HG03103 (cell line): ENCODE measurements around the gene ZNF382.
"Not testable (repeated sequence)": the region's sequence is repeated elsewhere in the genome, so short reads cannot be mapped to it uniquely, and the experiment has no call there.

Source experiments
- ATAC-seq: cut with Tn5 transposase; IDR thresholded peaks from one replicate; pipeline ENCODE4 v1.9.1; 2021; ENCODE audit warnings: low read depth; ENCODE audit not compliant: unreplicated experiment

ZNF382 gene

GRCh38 chr19:36605101-36605876 lies at the start of gene ZNF382:
Gene ZNF382 (plus strand): TSS chr19:36605313. CDS start chr19:36609915, 4,602 bp downstream.
- peak; percentile 57 for ATAC-seq

- ATAC-seq: no peak
Measured at GRCh38 chr19:36564391-36564790, 40.7 kb upstream of the ZNF382 start.

DNA sequence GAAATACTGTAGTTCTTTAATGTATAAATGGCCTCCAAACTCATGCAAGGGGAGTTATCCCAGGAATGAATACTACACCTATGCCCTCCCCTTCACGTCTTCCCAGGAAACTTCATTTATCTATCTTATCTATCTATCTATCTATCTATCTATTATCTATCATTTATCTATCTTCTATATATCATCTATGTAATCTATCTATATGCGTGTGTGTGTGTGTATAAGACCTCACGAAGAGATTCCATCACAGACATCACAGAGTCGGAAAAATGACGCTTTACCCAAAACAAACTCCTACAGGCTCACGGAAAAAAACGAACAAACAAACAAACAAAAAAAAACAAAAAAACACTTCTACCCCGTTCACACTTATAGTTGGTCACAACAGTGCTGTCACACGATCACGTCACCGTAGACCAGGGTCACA lies 32.5 kb upstream of the ZNF382 start:
- ATAC-seq: no peak

DNA sequence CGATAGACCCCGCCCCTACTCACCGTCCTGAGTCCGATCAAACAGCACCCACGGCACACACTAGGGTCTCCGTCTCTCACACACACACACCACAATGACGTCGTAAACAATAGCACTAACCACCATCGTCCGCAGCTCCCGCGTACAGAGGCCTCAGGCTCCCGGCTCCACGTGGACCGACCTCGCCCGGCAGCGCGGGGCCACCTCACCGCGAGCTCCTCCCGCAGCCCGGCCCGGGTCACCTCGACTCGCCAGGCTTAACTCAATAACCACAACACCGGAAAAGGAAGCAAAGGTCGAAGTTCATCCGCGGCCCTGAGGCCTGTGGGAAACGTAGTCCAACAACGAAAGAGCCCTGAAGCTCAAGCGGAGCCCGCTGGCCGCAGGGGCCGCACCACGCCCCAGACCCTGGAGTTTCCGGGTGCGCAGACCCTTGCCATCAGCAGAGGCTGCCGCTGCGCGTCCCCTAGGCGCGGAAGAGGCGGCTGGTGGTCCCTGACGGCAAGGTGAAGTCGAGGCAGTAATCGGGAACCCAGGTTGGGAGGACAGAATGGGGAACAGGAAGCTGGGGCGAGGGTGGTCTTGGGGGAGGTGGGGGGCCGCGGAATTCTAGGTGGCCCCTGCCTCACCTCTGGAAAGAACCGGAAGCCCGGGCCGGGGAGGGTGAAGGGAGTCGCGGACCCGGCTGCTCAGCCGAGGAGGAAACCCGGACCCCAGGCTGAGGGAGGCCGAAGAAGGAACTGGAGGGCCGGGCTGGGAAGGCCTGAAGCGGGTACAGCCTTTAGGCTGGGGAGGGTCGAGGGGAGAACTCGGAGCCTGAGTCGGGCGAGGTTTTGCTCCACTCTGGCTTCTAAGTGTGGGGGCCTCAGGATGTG lies 31.9 kb upstream of the ZNF382 start, which contains the start of gene ZNF529:
Gene ZNF529 (minus strand): TSS at position 273 of the 875 bp plus-strand sequence. CDS start 946 bp downstream, outside the sequence.
- peak; percentile 85 for ATAC-seq

- no peak for ATAC-seq
Measured at GRCh38 chr19:36573895-36574720, 31.0 kb upstream of the ZNF382 start.

DNA sequence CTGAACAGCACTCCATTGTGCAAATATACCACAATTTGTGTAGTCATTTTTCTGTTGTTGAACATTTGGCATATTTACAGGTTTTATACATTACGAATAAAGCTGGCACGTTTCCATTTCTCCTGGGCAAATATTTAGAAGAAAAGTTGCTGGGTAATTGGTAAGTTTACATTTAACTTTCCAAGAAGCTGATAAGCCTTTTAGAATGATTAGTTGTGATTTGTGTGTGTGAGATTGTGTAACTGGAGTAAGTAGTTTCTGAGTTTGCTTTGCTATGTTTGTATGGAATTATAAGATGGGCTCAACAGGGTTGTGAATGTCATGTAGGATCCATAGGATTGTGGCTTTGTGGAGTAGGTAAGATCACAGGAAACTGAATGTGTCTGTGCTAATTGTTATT lies 30.4 kb upstream of the ZNF382 start:
- no peak for ATAC-seq

- ATAC-seq: no peak
Measured at GRCh38 chr19:36577271-36577996, 27.7 kb upstream of the ZNF382 start.

DNA sequence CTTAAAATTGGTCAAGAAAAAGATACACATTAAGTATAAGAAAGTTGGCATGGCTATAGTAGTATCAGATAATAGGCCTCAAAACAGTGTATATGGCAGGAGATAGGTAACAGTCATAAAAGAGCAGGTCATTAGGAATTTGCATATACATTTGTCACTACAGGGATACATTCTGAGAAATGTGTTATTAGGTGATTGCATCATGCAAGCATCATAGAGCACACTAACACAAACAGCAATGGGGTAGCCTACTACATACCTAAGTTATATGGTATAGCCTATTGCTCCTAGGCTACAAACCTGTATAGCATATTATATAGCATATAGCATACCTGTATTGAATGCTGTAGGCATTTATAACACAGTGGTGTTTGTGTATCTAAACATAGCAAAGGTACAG lies 25.9 kb upstream of the ZNF382 start:
- ATAC-seq: no peak

DNA sequence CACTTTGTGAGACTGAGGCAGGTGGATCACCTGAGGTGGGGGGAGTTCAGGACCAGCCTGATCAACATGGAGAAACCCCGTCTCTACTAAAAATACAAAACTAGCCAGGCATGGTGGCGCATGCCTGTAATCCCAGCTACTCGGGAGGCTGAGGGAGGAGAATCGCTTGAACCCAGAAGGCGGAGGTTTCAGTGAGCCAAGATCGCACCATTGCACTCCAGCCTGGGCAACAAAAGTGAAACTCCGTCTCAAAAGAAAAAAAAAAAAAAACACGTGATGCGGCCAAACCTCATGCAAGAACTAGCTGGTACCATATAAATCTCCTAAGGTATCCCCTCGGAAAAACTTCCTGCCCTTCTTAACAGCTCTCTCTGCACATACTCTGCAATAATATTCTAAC lies 2.4 kb upstream of the ZNF382 start:
- not testable (repeated sequence) for ATAC-seq

- peak; percentile 75 for ATAC-seq
Measured at GRCh38 chr19:36604656-36605100, 435 bp upstream of the ZNF382 start.

DNA sequence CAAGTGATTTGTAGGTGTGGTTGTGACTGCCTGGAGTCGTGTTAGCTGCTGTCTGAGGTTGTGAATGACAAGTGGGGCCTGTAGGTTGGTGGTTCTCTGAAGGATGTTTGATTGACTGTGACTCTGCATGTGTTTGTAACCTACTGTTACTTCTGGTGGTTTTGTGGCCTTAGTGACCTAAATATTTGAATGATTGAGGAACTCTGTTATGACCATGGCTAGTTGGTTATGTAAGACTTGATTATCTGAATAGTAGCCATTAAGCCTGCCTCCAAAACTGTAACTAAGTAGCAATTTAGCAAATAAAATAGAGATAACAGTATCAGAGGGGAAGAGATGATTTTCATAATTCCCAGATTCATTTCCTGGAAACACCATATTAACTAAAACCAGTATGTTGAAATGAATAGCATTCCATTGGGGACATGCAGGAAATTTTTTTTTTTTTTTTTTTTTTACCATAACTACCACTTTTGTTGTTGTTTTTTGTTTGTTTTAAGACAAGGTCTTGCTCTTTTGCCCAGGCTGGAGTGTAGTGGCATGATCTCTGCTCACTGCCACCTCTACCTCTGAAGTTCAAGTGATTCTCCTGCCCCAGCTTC lies 865 bp downstream of the ZNF382 start:
- ATAC-seq: no peak

- ATAC-seq: no peak
Measured at GRCh38 chr19:36627057-36627456, 21.9 kb downstream of the ZNF382 start.

DNA sequence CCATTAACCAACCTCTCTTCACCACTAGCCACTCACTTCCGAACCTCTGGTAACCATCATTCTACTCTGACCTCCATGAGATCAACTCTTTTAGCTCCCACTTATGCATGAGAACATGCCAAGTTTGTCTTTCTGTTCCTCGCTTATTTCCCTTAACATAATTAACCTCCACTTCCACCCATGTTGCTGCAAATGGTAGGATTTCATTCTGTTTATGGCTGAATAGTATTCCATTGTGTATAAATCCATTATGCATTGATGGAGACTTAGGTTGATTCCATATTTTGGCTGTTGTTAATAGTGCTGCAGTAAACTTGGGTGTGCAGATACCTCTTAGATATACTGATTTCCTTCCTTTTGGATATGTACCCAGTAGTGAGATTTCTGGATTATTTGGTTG lies 30.2 kb downstream of the ZNF382 start:
- ATAC-seq: no peak

- ATAC-seq: no peak
Measured at GRCh38 chr19:36638862-36639510, 33.9 kb downstream of the ZNF382 start.

DNA sequence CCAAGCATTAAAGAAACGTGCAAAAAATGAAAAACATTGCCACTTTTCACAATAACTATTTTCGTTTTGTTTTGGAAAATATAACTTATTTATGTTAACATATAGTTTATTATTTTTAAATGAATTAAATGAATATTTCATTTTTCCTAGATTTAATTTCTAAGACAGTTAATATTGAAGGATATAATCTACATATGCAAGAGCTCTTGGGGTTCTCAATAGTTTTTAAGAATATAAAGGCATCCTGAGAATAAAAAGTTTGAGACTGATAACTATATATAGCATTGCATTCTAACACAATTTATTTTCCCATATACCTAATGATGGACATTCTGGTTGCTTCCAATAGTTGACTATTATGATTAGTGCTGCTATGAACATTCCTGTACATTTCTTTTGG lies 41.6 kb downstream of the ZNF382 start:
- ATAC-seq: no peak

- no peak for ATAC-seq
Measured at GRCh38 chr19:36652958-36653357, 47.8 kb downstream of the ZNF382 start.

DNA sequence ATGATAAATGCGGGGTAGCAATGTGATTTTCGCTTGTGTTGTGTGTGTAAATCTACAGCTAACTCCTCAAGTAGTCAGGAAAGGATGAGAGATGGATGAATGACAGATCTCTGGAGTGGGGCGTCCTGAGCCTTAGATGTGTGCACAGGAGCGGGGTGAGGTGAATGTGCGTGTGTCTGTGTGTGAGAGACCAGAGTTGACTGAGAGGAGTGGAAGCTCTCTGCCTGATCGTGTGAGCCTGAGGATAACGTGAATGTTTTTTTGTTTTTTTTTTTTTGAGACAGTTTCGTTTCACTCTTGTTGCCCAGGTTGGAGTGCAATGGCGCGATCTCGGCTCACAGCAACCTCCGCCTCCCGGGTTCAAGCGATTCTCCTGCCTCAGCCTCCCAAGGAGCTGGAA lies 60.7 kb downstream of the ZNF382 start:
- no peak for ATAC-seq

GRCh38 chr19:36668646-36669045 lies 63.5 kb downstream of the ZNF382 start:
- no peak for ATAC-seq

DNA sequence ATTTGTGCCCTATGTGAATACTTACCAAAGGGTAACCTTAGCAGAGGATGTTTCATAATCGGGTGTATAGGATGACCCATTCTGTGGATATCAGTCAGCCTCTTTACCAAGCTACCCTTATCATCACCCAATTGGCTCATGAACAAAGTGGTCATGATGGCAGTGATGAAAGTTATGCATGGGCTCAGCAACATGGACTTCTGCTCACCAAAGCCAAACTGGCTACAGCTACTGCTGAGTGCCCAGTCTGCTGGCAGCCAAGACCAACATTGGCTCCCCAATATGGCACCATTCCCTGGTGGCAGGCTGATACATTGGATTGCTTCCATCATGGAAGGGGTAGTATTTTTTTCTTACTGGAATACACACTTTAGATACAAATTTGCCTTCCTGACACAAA lies 67.3 kb downstream of the ZNF382 start:
- ATAC-seq: no peak
